Measurements from ENCODE around the gene DNAH1. TPM values are rescaled to one million over a fixed set of nuclear protein-coding genes. Genes with fewer than 3 reads are reported as not detected.

Gene DNAH1
- total RNA-seq, 1 donor from 2014 or later, result 10.6 TPM

DNA sequence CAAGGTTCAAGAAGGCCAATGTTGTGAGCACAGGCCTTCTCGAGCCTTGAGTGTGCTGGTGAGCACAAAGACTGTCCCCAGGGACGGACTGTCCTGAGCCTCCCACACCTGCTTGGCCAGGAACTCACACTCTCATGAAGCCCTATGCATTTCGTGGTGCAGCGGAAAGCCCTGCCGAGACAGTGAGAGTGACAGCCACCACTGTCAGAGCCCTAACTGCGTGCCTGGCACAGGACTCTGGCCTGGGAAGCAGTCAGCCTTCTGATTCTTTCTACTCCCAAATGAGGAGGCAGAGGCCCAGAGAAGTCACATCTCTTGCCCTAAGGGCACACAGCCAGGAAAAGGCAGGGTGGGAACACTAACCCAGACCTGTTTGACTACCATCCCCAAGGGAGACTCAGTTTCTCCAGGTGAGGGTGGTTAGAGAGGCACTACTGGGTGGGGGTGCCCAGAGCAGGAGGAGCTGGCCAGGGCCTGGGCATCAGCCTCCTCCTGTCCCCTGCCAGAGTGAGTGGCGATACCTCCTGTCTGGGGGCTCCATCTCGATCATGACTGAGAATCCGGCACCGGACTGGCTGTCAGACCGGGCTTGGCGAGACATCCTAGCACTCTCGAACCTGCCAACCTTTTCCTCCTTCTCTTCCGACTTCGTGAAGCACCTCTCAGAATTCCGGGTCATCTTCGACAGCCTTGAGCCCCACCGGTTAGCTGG lies 78.0 kb downstream of the DNAH1 start:
- no peak for DNase-seq
- Mint-ChIP-seq H3K4me3 (no peak overlapping the region), H3K36me3 (ENCODE audit: low read depth) (peaks cover 8% of the 10 kb centered on the region), H3K27me3 (no peaks in the 10 kb centered on the region), H3K27ac (no peak overlapping the region), H3K4me1 (no peaks in the 10 kb centered on the region), H3K9me3 (no peaks in the 10 kb centered on the region)
- intact Hi-C loops (cut with micrococcal nuclease), result no loop called here

DNA sequence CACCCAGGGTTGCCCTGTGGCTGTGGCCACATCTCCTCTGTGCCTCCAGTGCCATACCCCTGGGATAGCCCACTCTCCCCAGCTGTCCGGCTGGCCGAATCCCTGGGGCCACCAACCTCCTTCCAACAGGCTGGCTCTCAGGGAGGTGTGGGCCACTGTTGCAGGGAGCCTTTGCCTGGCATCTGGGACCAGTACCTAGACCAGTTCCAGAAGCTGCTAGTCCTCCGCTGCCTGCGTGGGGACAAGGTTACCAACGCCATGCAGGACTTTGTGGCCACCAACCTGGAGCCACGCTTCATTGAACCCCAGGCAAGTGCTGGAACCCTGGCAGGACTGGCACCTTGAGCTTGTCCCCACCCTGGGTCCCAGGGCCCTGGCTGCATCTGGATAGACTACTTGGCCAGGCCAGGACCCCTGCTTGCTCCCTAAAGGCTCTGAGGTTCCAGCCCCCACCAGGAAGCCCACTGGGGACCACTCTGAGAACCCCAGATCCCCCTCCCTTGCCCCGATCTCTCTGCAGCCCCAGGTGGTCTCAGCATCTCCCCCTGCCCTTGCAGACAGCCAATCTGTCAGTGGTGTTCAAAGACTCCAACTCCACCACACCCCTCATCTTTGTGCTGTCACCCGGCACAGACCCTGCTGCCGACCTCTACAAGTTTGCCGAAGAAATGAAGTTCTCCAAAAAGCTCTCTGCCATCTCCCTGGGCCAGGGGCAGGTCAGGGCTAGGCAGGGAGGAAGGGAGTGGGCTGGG lies 78.8 kb downstream of the DNAH1 start:
- Mint-ChIP-seq H3K36me3 (ENCODE audit: low read depth) (peaks cover 9% of the 10 kb centered on the region), H3K4me1 (no peaks in the 10 kb centered on the region)
- intact Hi-C loops (cut with micrococcal nuclease), result no loop called here

DNA sequence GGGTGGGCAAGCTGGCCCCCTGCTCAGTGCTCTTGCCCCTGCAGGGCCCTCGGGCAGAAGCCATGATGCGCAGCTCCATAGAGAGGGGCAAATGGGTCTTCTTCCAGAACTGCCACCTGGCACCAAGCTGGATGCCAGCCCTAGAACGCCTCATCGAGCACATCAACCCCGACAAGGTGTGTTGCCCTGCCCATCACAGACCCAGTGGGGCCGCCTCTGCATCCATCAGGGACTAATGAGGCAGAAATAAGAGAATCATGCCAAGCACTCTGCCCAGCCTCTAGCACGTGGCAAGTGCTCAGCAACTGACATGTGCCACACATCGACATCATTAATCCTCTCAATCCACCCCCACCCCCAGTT lies 79.4 kb downstream of the DNAH1 start:
- Mint-ChIP-seq H3K27me3 (no peaks in the 10 kb centered on the region), H3K4me3 (no peak overlapping the region), H3K9me3 (no peaks in the 10 kb centered on the region), H3K4me1 (no peaks in the 10 kb centered on the region), H3K36me3 (ENCODE audit: low read depth) (peaks cover 9% of the 10 kb centered on the region), H3K27ac (no peak overlapping the region)
- intact Hi-C loops (cut with micrococcal nuclease), result no loop called here
- DNase-seq, result no peak

More for the DNA sequence above, 78.8 kb downstream of the DNAH1 start:
- H3K4me3 Mint-ChIP-seq, result no peak overlapping the region
- no peaks in the 10 kb centered on the region for H3K27me3 Mint-ChIP-seq
- DNase-seq, result no peak
- H3K9me3 Mint-ChIP-seq, result no peaks in the 10 kb centered on the region
- no peak overlapping the region for H3K27ac Mint-ChIP-seq

DNA sequence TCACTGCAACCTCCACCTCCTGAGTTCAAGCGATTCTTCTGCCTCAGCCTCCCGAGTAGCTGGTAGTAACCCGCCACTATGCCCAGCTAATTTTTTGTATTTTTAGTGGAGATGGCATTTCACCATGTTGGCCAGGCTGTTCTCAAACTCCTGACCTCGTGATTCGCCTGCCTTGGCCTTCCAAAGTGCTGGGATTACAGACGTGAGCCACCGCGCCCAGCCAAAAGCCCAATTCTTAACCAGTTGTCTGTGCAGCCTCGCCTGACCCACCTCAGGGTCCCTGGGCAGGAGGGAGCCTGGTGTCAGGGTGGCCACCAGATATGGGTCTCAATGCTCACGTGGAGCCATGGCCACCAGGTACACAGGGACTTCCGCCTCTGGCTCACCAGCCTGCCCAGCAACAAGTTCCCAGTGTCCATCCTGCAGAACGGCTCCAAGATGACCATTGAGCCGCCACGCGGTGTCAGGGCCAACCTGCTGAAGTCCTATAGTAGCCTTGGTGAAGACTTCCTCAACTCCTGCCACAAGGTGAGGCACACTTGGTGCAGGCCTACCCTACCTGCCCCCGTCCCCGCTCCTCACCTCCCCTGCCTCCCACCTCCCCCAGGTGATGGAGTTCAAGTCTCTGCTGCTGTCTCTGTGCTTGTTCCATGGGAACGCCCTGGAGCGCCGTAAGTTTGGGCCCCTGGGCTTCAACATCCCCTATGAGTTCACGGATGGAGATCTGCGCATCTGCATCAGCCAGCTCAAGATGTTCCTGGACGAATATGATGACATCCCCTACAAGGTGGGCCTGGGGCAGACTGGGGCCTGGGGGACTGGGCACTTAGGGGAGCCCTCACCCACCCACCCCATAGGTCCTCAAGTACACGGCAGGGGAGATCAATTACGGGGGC lies 80.1 kb downstream of the DNAH1 start:
- H3K27me3 Mint-ChIP-seq, result no peaks in the 10 kb centered on the region
- no peak for DNase-seq
- intact Hi-C loops (cut with micrococcal nuclease), result no loop called here
- no peaks in the 10 kb centered on the region for H3K4me1 Mint-ChIP-seq
- no peak overlapping the region for H3K27ac Mint-ChIP-seq
- no peak overlapping the region for H3K4me3 Mint-ChIP-seq
- H3K36me3 Mint-ChIP-seq (ENCODE audit: low read depth), result peaks cover 15% of the 10 kb centered on the region
- no peaks in the 10 kb centered on the region for H3K9me3 Mint-ChIP-seq

DNA sequence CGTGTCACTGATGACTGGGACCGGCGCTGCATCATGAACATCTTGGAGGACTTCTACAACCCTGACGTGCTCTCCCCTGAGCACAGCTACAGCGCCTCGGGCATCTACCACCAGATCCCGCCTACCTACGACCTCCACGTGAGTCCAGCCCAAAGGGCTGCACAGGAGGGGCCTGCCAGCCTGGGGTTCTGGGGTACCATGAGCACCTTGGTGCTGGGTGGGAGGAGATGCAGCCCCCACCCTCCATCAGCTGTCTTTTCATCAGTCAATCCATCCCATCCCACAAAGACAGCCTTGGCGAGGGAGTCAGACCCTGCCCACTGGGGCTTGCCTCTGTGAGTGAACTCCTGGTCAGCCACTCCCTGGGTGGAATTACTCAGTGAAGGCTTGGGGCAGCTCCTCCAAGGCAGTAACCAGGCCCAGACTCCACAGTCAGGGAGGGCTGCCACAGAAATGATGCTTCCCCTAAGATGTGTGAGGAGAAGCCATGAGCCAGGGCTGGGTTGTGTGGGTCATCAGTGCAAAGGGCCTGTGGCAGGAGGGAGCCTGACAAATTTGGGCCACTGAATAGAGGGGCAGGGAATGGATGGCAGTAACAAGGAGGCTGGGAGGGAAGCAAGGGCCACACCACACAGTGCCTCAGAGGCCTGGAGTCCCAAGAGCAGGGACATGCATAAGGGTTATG lies 80.9 kb downstream of the DNAH1 start:
- Mint-ChIP-seq H3K4me1 (no peaks in the 10 kb centered on the region), H3K27ac (no peak overlapping the region), H3K4me3 (no peak overlapping the region), H3K27me3 (no peaks in the 10 kb centered on the region), H3K9me3 (no peaks in the 10 kb centered on the region), H3K36me3 (ENCODE audit: low read depth) (peaks cover 20% of the 10 kb centered on the region)
- intact Hi-C loops (cut with micrococcal nuclease), result no loop called here
- DNase-seq, result no peak

DNA sequence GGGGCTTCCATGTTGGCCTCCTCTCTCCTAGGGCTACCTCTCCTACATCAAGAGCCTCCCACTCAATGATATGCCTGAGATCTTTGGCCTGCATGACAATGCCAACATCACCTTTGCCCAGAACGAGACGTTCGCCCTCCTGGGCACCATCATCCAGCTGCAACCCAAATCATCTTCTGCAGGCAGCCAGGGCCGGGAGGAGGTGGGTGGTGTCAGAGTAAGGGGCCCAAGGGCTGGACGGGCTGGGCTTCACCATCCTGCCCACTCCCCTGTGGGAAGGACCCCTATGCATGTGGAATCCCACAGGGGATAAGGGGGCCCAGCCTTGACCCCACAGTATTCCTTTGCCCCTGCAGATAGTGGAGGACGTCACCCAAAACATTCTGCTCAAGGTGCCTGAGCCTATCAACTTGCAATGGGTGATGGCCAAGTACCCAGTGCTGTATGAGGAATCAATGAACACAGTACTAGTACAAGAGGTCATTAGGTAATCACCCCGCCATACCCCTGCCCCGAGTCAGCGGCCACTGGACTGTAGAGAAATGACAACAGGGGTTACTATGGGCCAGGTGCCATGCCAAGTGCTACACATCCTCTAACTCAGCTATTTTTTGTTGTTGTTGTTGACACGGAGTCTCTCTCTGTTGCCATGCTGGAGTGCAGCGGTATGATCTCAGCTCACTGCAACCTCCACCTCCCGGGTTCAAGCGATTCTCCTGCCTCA lies 81.7 kb downstream of the DNAH1 start:
- Mint-ChIP-seq H3K9me3 (no peaks in the 10 kb centered on the region), H3K27ac (no peak overlapping the region), H3K27me3 (no peaks in the 10 kb centered on the region), H3K4me3 (no peak overlapping the region), H3K4me1 (no peaks in the 10 kb centered on the region), H3K36me3 (ENCODE audit: low read depth) (peaks cover 25% of the 10 kb centered on the region)
- DNase-seq, result no peak
- intact Hi-C loops (cut with micrococcal nuclease), result no loop called here

DNA sequence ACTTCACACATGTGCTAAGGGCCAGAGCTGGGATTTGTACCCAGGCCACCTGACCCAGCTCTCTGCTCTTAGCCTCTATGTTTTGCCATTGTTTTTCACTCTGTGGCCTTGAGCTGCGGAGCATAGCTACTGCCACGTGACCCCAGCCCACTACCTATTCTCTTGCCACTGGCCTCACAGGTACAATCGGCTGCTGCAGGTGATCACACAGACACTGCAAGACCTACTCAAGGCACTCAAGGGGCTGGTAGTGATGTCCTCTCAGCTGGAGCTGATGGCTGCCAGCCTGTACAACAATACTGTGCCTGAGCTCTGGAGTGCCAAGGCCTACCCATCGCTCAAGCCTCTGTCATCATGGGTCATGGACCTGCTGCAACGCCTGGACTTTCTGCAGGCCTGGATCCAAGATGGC lies 82.6 kb downstream of the DNAH1 start:
- H3K4me1 Mint-ChIP-seq, result no peaks in the 10 kb centered on the region
- intact Hi-C loops (cut with micrococcal nuclease), result no loop called here
- H3K4me3 Mint-ChIP-seq, result no peak overlapping the region
- H3K36me3 Mint-ChIP-seq (ENCODE audit: low read depth), result peaks cover 26% of the 10 kb centered on the region
- H3K27me3 Mint-ChIP-seq, result no peaks in the 10 kb centered on the region
- DNase-seq, result no peak
- no peak overlapping the region for H3K27ac Mint-ChIP-seq
- no peaks in the 10 kb centered on the region for H3K9me3 Mint-ChIP-seq

DNA sequence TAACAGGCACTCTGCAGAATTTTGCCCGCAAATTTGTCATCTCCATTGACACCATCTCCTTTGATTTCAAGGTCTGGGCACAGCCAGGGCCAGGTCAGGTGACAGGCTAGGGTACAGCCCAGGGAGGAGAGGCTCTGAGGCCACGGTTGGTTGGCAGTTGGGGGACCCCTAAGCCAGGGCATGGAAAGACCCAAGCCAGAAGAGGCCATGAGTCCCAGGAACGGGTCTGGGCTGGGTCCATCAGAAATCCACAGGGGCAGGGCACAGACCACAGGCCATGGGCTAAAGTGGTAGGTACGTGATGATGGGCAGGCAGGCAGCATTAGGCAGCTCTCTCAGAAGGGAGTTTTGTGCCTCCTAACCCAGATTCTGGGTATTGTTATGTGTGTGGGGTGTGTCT lies 83.0 kb downstream of the DNAH1 start:
- Mint-ChIP-seq H3K4me1 (no peaks in the 10 kb centered on the region), H3K36me3 (ENCODE audit: low read depth) (peaks cover 30% of the 10 kb centered on the region), H3K27ac (no peak overlapping the region), H3K9me3 (no peaks in the 10 kb centered on the region), H3K27me3 (no peaks in the 10 kb centered on the region), H3K4me3 (no peak overlapping the region)
- intact Hi-C loops (cut with micrococcal nuclease), result no loop called here
- DNase-seq, result no peak

DNA sequence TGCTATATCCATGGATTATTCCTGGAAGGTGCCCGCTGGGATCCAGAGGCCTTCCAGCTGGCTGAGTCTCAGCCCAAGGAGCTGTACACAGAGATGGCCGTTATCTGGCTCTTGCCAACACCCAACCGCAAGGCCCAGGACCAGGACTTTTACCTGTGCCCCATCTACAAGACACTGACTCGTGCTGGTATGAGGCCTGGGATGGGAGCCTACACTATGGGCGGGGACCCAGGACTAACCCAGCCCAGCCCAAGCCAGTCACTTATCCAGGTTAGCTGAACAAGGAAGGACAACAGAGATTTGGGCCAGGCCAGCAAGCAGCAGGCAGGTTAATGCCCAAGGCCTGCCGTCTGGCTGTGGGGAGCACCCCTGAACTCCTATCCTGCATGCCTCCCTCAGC lies 83.5 kb downstream of the DNAH1 start:
- Mint-ChIP-seq H3K27me3 (no peaks in the 10 kb centered on the region), H3K27ac (no peak overlapping the region), H3K4me3 (no peak overlapping the region), H3K9me3 (no peaks in the 10 kb centered on the region), H3K4me1 (no peaks in the 10 kb centered on the region), H3K36me3 (ENCODE audit: low read depth) (peaks cover 35% of the 10 kb centered on the region)
- no peak for DNase-seq
- intact Hi-C loops (cut with micrococcal nuclease), result no loop called here

DNA sequence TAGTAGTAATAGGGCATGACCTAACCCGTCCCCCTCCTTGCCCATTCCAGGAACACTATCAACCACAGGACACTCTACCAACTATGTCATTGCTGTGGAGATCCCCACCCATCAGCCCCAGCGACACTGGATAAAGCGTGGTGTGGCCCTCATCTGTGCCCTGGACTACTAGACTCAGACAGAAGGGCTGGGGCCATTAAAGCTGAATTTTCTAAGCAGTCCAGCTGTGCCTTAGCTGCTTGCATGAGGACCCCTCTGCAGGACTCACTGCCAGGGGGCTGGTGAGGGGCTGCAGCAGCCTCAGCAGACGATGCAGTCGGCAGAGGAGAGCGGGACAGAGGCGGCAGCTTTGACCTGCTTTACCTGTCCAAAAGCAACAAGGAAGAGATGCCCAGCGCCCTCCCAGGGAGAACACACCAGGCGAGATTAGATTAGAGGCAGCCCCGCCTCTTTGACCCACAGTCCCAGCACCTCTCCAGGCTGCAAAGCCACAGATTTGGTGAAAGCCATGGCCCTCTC lies 84.2 kb downstream of the DNAH1 start:
- no peak for DNase-seq
- Mint-ChIP-seq H3K27ac (no peak overlapping the region), H3K4me3 (no peak overlapping the region), H3K36me3 (ENCODE audit: low read depth) (peaks cover 41% of the 10 kb centered on the region), H3K27me3 (no peaks in the 10 kb centered on the region), H3K9me3 (no peaks in the 10 kb centered on the region), H3K4me1 (no peaks in the 10 kb centered on the region)
- intact Hi-C loops (cut with micrococcal nuclease), result no loop called here

DNA sequence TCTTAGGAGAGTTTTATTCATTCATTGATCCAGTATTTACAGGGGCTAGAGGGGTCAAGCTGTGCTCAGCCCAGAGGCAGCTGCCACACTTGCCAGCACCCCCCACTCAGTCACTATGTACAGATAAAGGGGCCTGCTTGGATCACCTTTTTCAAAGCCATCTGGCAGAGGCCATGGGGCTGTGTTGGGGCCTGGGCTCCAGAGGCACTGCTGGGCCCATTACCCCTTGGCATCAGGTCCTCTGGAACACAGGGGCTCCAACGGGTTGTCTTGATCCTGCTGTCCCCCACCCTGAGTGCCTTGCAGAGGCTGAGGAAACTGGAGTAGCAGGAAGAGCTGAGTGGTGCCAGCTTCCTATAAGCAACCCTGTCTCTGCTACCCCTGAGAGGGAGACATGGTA lies 84.9 kb downstream of the DNAH1 start:
- H3K27ac Mint-ChIP-seq, result no peak overlapping the region
- H3K4me3 Mint-ChIP-seq, result no peak overlapping the region
- no peak for DNase-seq
- H3K36me3 Mint-ChIP-seq (ENCODE audit: low read depth), result peaks cover 44% of the 10 kb centered on the region
- no peaks in the 10 kb centered on the region for H3K27me3 Mint-ChIP-seq
- intact Hi-C loops (cut with micrococcal nuclease), result no loop called here
- H3K4me1 Mint-ChIP-seq, result no peaks in the 10 kb centered on the region
- no peaks in the 10 kb centered on the region for H3K9me3 Mint-ChIP-seq

DNA sequence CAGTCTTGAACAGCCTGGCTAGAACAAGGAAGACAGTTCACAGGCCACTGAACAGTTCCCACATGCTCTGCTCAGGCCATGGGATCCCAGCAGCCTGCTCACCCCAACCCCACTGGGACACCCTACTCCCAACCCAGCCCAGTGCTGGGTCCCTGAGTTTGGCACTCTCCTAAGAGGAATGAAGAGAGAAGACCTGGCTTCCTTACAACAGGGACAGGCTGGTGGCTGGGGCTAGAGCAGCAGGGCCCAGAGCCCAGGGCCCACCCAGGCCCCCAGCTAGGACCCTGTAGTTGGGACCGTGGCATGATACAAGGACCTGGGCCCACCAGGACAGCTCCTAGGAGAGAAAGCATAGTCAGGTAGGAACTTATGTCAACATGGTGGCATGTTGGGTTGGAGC lies 85.4 kb downstream of the DNAH1 start:
- intact Hi-C loops (cut with micrococcal nuclease), result no loop called here
- no peak for DNase-seq
- Mint-ChIP-seq H3K27ac (no peak overlapping the region), H3K9me3 (no peaks in the 10 kb centered on the region), H3K36me3 (ENCODE audit: low read depth) (peaks cover 45% of the 10 kb centered on the region), H3K4me1 (no peaks in the 10 kb centered on the region), H3K4me3 (no peak overlapping the region), H3K27me3 (no peaks in the 10 kb centered on the region)

DNA sequence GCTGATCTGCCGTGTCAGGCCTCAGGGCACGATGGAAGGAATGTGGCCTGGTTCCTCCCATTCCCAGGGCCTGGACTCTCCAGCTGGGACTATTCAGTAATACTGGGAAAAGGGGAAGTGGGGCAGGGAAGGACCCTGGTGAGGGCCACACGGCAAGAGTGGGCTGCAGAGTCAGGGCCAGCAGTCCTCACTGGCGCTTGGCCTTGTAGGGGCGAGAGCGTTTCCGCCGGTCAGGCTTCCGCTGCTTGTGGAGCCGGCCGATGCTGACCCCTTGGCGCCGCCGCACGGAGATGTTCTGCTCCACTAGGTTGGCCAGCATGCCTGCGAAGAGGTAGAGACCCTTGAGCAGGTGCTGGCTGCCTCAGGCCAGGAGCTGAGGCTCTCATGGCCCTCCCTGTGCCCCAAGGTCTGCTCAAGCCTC lies 86.0 kb downstream of the DNAH1 start:
- Mint-ChIP-seq H3K27ac (no peak overlapping the region), H3K4me3 (no peak overlapping the region), H3K27me3 (no peaks in the 10 kb centered on the region), H3K36me3 (ENCODE audit: low read depth) (peaks cover 48% of the 10 kb centered on the region), H3K9me3 (no peaks in the 10 kb centered on the region), H3K4me1 (no peaks in the 10 kb centered on the region)
- intact Hi-C loops (cut with micrococcal nuclease), result no loop called here
- DNase-seq, result no peak
